ENCODE measurements around the gene DOCK11.

Gene DOCK11

GRCh38 chrX:118593407-118593806, 97.8 kb downstream of the DOCK11 start:
- H3K27ac ChIP-seq (ENCODE audit: insufficient read depth in 1 of 2, low read depth in 1 of 2, low read length in 2 of 2, poor library complexity in 1 of 2, severe bottlenecking in 2 of 2) = no peak overlapping the region
- 10% methylated on average over 2 of the region's 3 CpGs for WGBS (ENCODE audit: insufficient coverage)
- H3K4me3 ChIP-seq (ENCODE audit: control insufficient read depth in 1 of 7, extremely low read depth in 1 of 7, insufficient read depth in 4 of 7, low read depth in 2 of 7, low read length in 6 of 7) = no peak overlapping the region
- peak in 2 of 3 donors; percentile 36 to 44 for DNase-seq
- H3K27me3 ChIP-seq (replicated peaks in 2 of 5; ENCODE audit: control insufficient read depth in 4 of 5, insufficient read depth in 5 of 5, low read length in 4 of 5) = no peaks in the 10 kb centered on the region
- POLR2A ChIA-PET = no interaction called here
- peaks cover 13 to 53% (median 29%) of the 10 kb centered on the region in 4 experiments for H3K36me3 ChIP-seq (ENCODE audit: control insufficient read depth in 4 of 4, insufficient read depth in 4 of 4, low read length in 3 of 4)
- no peaks in the 10 kb centered on the region for H3K9me3 ChIP-seq (ENCODE audit: control extremely low read depth in 1 of 5, control insufficient read depth in 4 of 5, insufficient read depth in 2 of 5, low read depth in 1 of 5, low read length in 4 of 5)
- peaks cover 0 to 16% (median 7%) of the 10 kb centered on the region in 4 experiments for H3K4me1 ChIP-seq (ENCODE audit: control extremely low read depth in 1 of 4, control insufficient read depth in 4 of 4, insufficient read depth in 4 of 4, low read length in 3 of 4)
- CTCF ChIA-PET = interaction anchor here (0.8 to 1.3 kb wide), 2 partner anchors 12 to 134 kb away, joined by 3 read pairs; no protein-coding TSS in a partner anchor

GRCh38 chrX:118594697-118595420, 99.2 kb downstream of the DOCK11 start:
- POLR2A ChIA-PET = no interaction called here
- no peaks in the 10 kb centered on the region for H3K9me3 ChIP-seq (ENCODE audit: control extremely low read depth in 1 of 5, control insufficient read depth in 4 of 5, insufficient read depth in 2 of 5, low read depth in 1 of 5, low read length in 4 of 5)
- no peak overlapping the region for H3K27ac ChIP-seq (ENCODE audit: insufficient read depth in 1 of 2, low read depth in 1 of 2, low read length in 2 of 2, poor library complexity in 1 of 2, severe bottlenecking in 2 of 2)
- H3K4me1 ChIP-seq (ENCODE audit: control extremely low read depth in 1 of 4, control insufficient read depth in 4 of 4, insufficient read depth in 4 of 4, low read length in 3 of 4) = peaks cover 0 to 16% (median 7%) of the 10 kb centered on the region in 4 experiments
- H3K27me3 ChIP-seq (replicated peaks in 2 of 5; ENCODE audit: control insufficient read depth in 4 of 5, insufficient read depth in 5 of 5, low read length in 4 of 5) = no peaks in the 10 kb centered on the region
- peaks cover 12 to 53% (median 30%) of the 10 kb centered on the region in 4 experiments for H3K36me3 ChIP-seq (ENCODE audit: control insufficient read depth in 4 of 4, insufficient read depth in 4 of 4, low read length in 3 of 4)
- 64% methylated on average over 3 of the region's 4 CpGs for WGBS (ENCODE audit: insufficient coverage)
- CTCF ChIA-PET = no interaction called here
- no peak for DNase-seq
- no peak overlapping the region for H3K4me3 ChIP-seq (ENCODE audit: control insufficient read depth in 1 of 7, extremely low read depth in 1 of 7, insufficient read depth in 4 of 7, low read depth in 2 of 7, low read length in 6 of 7)

DNA sequence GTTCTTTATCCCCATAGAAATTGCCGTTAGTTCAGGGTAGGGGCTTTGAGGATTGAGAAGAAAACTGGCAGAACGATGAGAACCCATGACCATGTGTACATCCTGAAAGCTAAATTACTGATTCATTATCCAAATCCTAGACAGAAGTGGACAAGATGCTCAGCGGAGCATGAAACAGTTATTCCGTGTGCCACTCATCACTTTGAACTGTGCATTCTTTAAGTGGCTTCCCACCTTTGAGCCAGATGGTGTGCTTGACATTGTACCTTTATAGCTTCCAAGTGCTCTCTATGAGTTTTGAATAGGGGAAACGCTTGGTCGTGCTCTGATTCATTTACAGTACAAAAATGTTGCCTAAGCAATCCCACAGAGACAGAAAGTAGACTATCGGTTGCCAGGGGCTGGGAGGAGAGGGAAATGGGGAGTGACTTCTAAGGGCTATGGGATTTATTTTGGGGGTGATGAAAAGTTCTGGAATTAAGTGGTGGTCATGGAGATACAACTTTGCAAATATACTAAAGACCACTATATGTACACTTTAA, 100.0 kb downstream of the DOCK11 start:
- Histone ChIP-seq H3K4me3 (ENCODE audit: control insufficient read depth in 1 of 7, extremely low read depth in 1 of 7, insufficient read depth in 4 of 7, low read depth in 2 of 7, low read length in 6 of 7) (no peak overlapping the region), H3K36me3 (ENCODE audit: control insufficient read depth in 4 of 4, insufficient read depth in 4 of 4, low read length in 3 of 4) (peaks cover 10 to 50% (median 27%) of the 10 kb centered on the region in 4 experiments), H3K4me1 (ENCODE audit: control extremely low read depth in 1 of 4, control insufficient read depth in 4 of 4, insufficient read depth in 4 of 4, low read length in 3 of 4) (peaks cover 0 to 16% (median 7%) of the 10 kb centered on the region in 4 experiments), H3K27ac (ENCODE audit: insufficient read depth in 1 of 2, low read depth in 1 of 2, low read length in 2 of 2, poor library complexity in 1 of 2, severe bottlenecking in 2 of 2) (no peak overlapping the region), H3K27me3 (replicated peaks in 2 of 5; ENCODE audit: control insufficient read depth in 4 of 5, insufficient read depth in 5 of 5, low read length in 4 of 5) (no peaks in the 10 kb centered on the region), H3K9me3 (ENCODE audit: control extremely low read depth in 1 of 5, control insufficient read depth in 4 of 5, insufficient read depth in 2 of 5, low read depth in 1 of 5, low read length in 4 of 5) (no peaks in the 10 kb centered on the region)
- no peak for DNase-seq
- 38% methylated on average over 2 of the region's 7 CpGs for WGBS (ENCODE audit: insufficient coverage)
- POLR2A ChIA-PET = no interaction called here
- CTCF ChIA-PET = no interaction called here

GRCh38 chrX:118596390-118596789, 100.8 kb downstream of the DOCK11 start:
- ChIA-PET CTCF (no interaction called here), POLR2A (no interaction called here)
- H3K27me3 ChIP-seq (replicated peaks in 2 of 5; ENCODE audit: control insufficient read depth in 4 of 5, insufficient read depth in 5 of 5, low read length in 4 of 5) = no peaks in the 10 kb centered on the region
- H3K36me3 ChIP-seq (ENCODE audit: control insufficient read depth in 4 of 4, insufficient read depth in 4 of 4, low read length in 3 of 4) = peaks cover 6 to 42% (median 19%) of the 10 kb centered on the region in 4 experiments
- H3K4me3 ChIP-seq (ENCODE audit: control insufficient read depth in 1 of 7, extremely low read depth in 1 of 7, insufficient read depth in 4 of 7, low read depth in 2 of 7, low read length in 6 of 7) = no peak overlapping the region
- peaks cover 0 to 16% (median 7%) of the 10 kb centered on the region in 4 experiments for H3K4me1 ChIP-seq (ENCODE audit: control extremely low read depth in 1 of 4, control insufficient read depth in 4 of 4, insufficient read depth in 4 of 4, low read length in 3 of 4)
- DNase-seq = no peak
- H3K9me3 ChIP-seq (ENCODE audit: control extremely low read depth in 1 of 5, control insufficient read depth in 4 of 5, insufficient read depth in 2 of 5, low read depth in 1 of 5, low read length in 4 of 5) = no peaks in the 10 kb centered on the region
- no peak overlapping the region for H3K27ac ChIP-seq (ENCODE audit: insufficient read depth in 1 of 2, low read depth in 1 of 2, low read length in 2 of 2, poor library complexity in 1 of 2, severe bottlenecking in 2 of 2)

- CTCF ChIA-PET = no interaction called here
These were observed 108.4 kb downstream of the DOCK11 start for GRCh38 chrX:118603981-118604380.

DNA sequence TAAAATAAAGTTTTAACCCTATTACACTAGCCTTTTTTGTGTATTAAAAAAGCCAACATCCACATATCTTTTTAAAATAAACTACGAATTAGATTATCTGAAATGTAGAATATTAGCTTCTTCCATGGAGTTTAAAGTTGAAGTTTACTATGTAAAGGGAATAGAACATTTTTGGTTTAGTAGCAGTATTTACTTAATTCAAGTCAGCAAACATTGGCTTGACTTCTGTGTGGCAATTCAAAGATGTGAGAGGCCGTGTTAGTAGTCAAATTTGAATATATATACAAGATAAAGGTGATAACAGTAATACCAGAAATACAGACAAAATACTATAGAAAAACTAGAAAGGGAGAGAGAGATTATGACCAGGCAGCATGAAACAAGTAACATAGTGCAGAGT, 116.7 kb downstream of the DOCK11 start:
- Histone ChIP-seq H3K27me3 (replicated peaks in 2 of 5; ENCODE audit: control insufficient read depth in 4 of 5, insufficient read depth in 5 of 5, low read length in 4 of 5) (no peaks in the 10 kb centered on the region), H3K9me3 (ENCODE audit: control extremely low read depth in 1 of 5, control insufficient read depth in 4 of 5, insufficient read depth in 2 of 5, low read depth in 1 of 5, low read length in 4 of 5) (no peaks in the 10 kb centered on the region), H3K36me3 (ENCODE audit: control insufficient read depth in 4 of 4, insufficient read depth in 4 of 4, low read length in 3 of 4) (peaks cover 6 to 65% (median 30%) of the 10 kb centered on the region in 4 experiments), H3K4me3 (ENCODE audit: control insufficient read depth in 1 of 7, extremely low read depth in 1 of 7, insufficient read depth in 4 of 7, low read depth in 2 of 7, low read length in 6 of 7) (no peak overlapping the region), H3K27ac (ENCODE audit: insufficient read depth in 1 of 2, low read depth in 1 of 2, low read length in 2 of 2, poor library complexity in 1 of 2, severe bottlenecking in 2 of 2) (no peak overlapping the region), H3K4me1 (ENCODE audit: control extremely low read depth in 1 of 4, control insufficient read depth in 4 of 4, insufficient read depth in 4 of 4, low read length in 3 of 4) (peaks cover 0 to 7% (median 5%) of the 10 kb centered on the region in 4 experiments)
- no CpG with 5 or more reads among the region's 2 CpGs for WGBS (ENCODE audit: insufficient coverage)
- POLR2A ChIA-PET = no interaction called here
- DNase-seq = no peak
- CTCF ChIA-PET = no interaction called here

More at GRCh38 chrX:118603981-118604380, 108.4 kb downstream of the DOCK11 start:
- WGBS (ENCODE audit: insufficient coverage) = 30% methylated on average over 4 of the region's 7 CpGs
- no peaks in the 10 kb centered on the region for H3K4me1 ChIP-seq (ENCODE audit: control extremely low read depth in 1 of 4, control insufficient read depth in 4 of 4, insufficient read depth in 4 of 4, low read length in 3 of 4)
- no peak overlapping the region for H3K27ac ChIP-seq (ENCODE audit: insufficient read depth in 1 of 2, low read depth in 1 of 2, low read length in 2 of 2, poor library complexity in 1 of 2, severe bottlenecking in 2 of 2)
- no peaks in the 10 kb centered on the region for H3K9me3 ChIP-seq (ENCODE audit: control extremely low read depth in 1 of 5, control insufficient read depth in 4 of 5, insufficient read depth in 2 of 5, low read depth in 1 of 5, low read length in 4 of 5)
- H3K27me3 ChIP-seq (replicated peaks in 2 of 5; ENCODE audit: control insufficient read depth in 4 of 5, insufficient read depth in 5 of 5, low read length in 4 of 5) = no peaks in the 10 kb centered on the region
- H3K36me3 ChIP-seq (ENCODE audit: control insufficient read depth in 4 of 4, insufficient read depth in 4 of 4, low read length in 3 of 4) = peaks cover 4 to 38% (median 16%) of the 10 kb centered on the region in 4 experiments
- POLR2A ChIA-PET = no interaction called here
- DNase-seq = peak; percentile 56 to 79 (median 75)
- no peak overlapping the region for H3K4me3 ChIP-seq (ENCODE audit: control insufficient read depth in 1 of 7, extremely low read depth in 1 of 7, insufficient read depth in 4 of 7, low read depth in 2 of 7, low read length in 6 of 7)

DNA sequence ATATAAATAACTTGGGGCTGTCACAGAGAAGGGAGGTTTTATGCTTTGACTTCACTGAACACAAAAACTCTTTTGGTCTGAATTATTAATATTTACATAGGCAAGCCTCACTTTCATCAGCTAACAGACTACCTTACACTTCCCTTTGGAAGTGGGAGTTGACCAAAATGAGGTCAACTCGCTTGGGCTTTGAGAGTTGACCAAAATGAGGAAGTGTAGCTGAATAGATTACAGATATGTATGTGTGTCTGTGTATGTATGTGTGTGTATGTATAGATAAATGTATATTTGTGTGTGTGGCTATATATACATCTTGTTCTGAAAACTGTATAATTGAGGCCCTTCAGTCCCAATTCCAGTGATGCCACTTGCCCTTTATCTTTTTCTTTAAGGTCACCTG, 118.5 kb downstream of the DOCK11 start:
- CTCF ChIA-PET = interaction anchor here (0.6 to 1.5 kb wide), 4 partner anchors 9 to 66 kb away, joined by 3 to 9 read pairs (median 3); no protein-coding TSS in a partner anchor
- WGBS (ENCODE audit: insufficient coverage) = 40% methylated on average over 1 of the region's 1 CpG
- Histone ChIP-seq H3K4me1 (ENCODE audit: control extremely low read depth in 1 of 4, control insufficient read depth in 4 of 4, insufficient read depth in 4 of 4, low read length in 3 of 4) (peaks cover 0 to 7% (median 5%) of the 10 kb centered on the region in 4 experiments), H3K9me3 (ENCODE audit: control extremely low read depth in 1 of 5, control insufficient read depth in 4 of 5, insufficient read depth in 2 of 5, low read depth in 1 of 5, low read length in 4 of 5) (no peaks in the 10 kb centered on the region), H3K4me3 (ENCODE audit: control insufficient read depth in 1 of 7, extremely low read depth in 1 of 7, insufficient read depth in 4 of 7, low read depth in 2 of 7, low read length in 6 of 7) (no peak overlapping the region), H3K36me3 (ENCODE audit: control insufficient read depth in 4 of 4, insufficient read depth in 4 of 4, low read length in 3 of 4) (peaks cover 3 to 54% (median 23%) of the 10 kb centered on the region in 4 experiments), H3K27ac (ENCODE audit: insufficient read depth in 1 of 2, low read depth in 1 of 2, low read length in 2 of 2, poor library complexity in 1 of 2, severe bottlenecking in 2 of 2) (peak overlapping the region in 1 of 2 experiments; percentile 25), H3K27me3 (replicated peaks in 2 of 5; ENCODE audit: control insufficient read depth in 4 of 5, insufficient read depth in 5 of 5, low read length in 4 of 5) (no peaks in the 10 kb centered on the region)
- peak in 2 of 3 donors; percentile 60 to 71 for DNase-seq
- POLR2A ChIA-PET = no interaction called here

Measured in common myeloid progenitor, CD34-positive (primary cell).